Smooth muscle cell (in vitro differentiated cells): ENCODE data around the gene CTDSP1. TPM values are rescaled to one million over a fixed set of nuclear protein-coding genes. Genes with fewer than 3 reads are reported as not detected.

ENCODE experiments used
- DNase-seq: peaks from one replicate; lab custom pipeline; 2025; ENCODE audit not compliant: unreplicated experiment; lab: John Stamatoyannopoulos, UW
- H2AFZ ChIP-seq: fragments of 200-600 bp; sonication (generic); 2 replicates; pipeline ENCODE4 v1.6.0; 2016; ENCODE audit warnings: antibody characterized with exemption, low read depth, mild to moderate bottlenecking
- H3F3A ChIP-seq: fragments of 200-600 bp; sonication (generic); 2 replicates; pipeline ENCODE4 v1.6.0; 2017; ENCODE audit warnings: antibody characterized with exemption, low read depth
- H3K27ac ChIP-seq: fragments of 200-600 bp; sonication (generic); 2 replicates; pipeline ENCODE4 v1.5.1; 2016; ENCODE audit warnings: low read depth, mild to moderate bottlenecking
- H3K27me3 ChIP-seq: fragments of 200-600 bp; sonication (generic); 2 replicates; pipeline ENCODE4 v1.6.1; 2016; ENCODE audit warnings: low read depth, mild to moderate bottlenecking
- H3K36me3 ChIP-seq: fragments of 200-600 bp; sonication (generic); 2 replicates; pipeline ENCODE4 v1.5.1; 2016; ENCODE audit warnings: low read depth
- H3K4me1 ChIP-seq: fragments of 200-600 bp; sonication (generic); 2 replicates; pipeline ENCODE4 v1.5.1; 2016; ENCODE audit warnings: low read depth
- H3K4me2 ChIP-seq: fragments of 200-600 bp; sonication (generic); 2 replicates; pipeline ENCODE4 v1.6.0; 2016; ENCODE audit warnings: mild to moderate bottlenecking
- H3K4me3 ChIP-seq: fragments of 200-600 bp; sonication (generic); 2 replicates; pipeline ENCODE4 v1.5.1; 2016; ENCODE audit warnings: mild to moderate bottlenecking
- H3K79me2 ChIP-seq: fragments of 200-600 bp; sonication (generic); 2 replicates; pipeline ENCODE4 v1.6.0; 2016; ENCODE audit warnings: low read depth, mild to moderate bottlenecking
- H3K9ac ChIP-seq: fragments of 200-600 bp; sonication (generic); 2 replicates; pipeline ENCODE4 v1.6.0; 2016; ENCODE audit warnings: low read depth
- H3K9me3 ChIP-seq: fragments of 200-600 bp; sonication (generic); replicated peaks from 2 replicates; pipeline ENCODE4 v1.5.1; 2016; ENCODE audit warnings: low read depth
- H4K20me1 ChIP-seq: fragments of 200-600 bp; sonication (generic); 2 replicates; pipeline ENCODE4 v1.6.0; 2016; ENCODE audit warnings: low read depth
- CTCF ChIP-seq: fragments of 200-600 bp; sonication (generic); IDR thresholded peaks from 2 replicates; pipeline ENCODE4 v1.5.1; 2017; ENCODE audit warnings: borderline replicate concordance, mild to moderate bottlenecking, antibody characterized with exemption; ENCODE audit not compliant: insufficient read depth, poor library complexity, severe bottlenecking
- WGBS: methylation state at CpG from one replicate; pipeline ENCODE4 v1.1.7; 2016; ENCODE audit warnings: low lambda C conversion rate; 5-methylcytosine and 5-hydroxymethylcytosine counted together
- polyA plus RNA-seq: library from polyadenylated mRNA; unstranded; fragments of >200 nt; fragmentation: Nextera tagmentation; extraction: Ambion mirVana; gene quantifications from 2 replicates; pipeline ENCODE4 v1.2.1, GENCODE V29; 2016
- total RNA-seq: library from RNA; depleted of rRNA; stranded (reverse); fragments of >200 nt; gene quantifications from 2 replicates; pipeline ENCODE4 v1.2.3, GENCODE V29; 2014

CTDSP1 gene
- total and polyA plus RNA-seq, 2 experiments from 2014 or later = 18.7 to 62.5 TPM

- no peak for DNase-seq
- Histone ChIP-seq H3K9ac (no peak overlapping the region), H2AFZ (no peak overlapping the region), H3K36me3 (no peaks in the 10 kb centered on the region), H3K4me2 (no peak overlapping the region), H4K20me1 (no peaks in the 10 kb centered on the region), H3K27ac (no peak overlapping the region), H3K79me2 (no peaks in the 10 kb centered on the region), H3K4me3 (no peak overlapping the region), H3K4me1 (no peaks in the 10 kb centered on the region), H3K27me3 (no peaks in the 10 kb centered on the region), H3F3A (peaks cover 1% of the 10 kb centered on the region), H3K9me3 (no peaks in the 10 kb centered on the region)
- no peak for TF ChIP-seq CTCF
- WGBS = 98% methylated on average over 22 of the region's 23 CpGs
Observed at GRCh38 chr2:218391202-218391601, 8.5 kb upstream of the CTDSP1 start.

DNA sequence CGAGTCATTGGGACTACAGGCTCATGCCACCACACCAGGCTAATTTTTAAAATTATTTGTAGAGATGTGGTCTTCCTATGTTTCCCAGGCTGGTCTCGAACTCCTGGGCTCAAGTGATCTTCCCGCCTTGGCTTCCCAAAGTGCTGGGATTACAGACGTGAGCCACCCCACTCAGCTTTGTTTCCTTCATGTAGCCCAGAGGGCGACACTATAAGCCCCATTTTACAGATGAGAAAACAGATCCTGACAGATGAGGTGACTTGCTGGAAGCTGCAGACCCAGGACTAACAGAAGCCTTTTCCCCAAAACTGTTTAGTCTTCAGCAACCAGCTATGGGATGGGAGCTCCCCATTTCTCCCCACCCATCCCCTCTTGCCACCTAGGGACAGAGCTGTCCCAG is 7.2 kb upstream of the CTDSP1 start:
- Histone ChIP-seq H3K27ac (no peak overlapping the region), H3K9ac (no peak overlapping the region), H4K20me1 (no peaks in the 10 kb centered on the region), H3K9me3 (no peaks in the 10 kb centered on the region), H3K4me2 (no peak overlapping the region), H3F3A (peaks cover 9% of the 10 kb centered on the region), H3K4me1 (no peaks in the 10 kb centered on the region), H3K4me3 (no peak overlapping the region), H3K79me2 (no peaks in the 10 kb centered on the region), H3K27me3 (no peaks in the 10 kb centered on the region), H3K36me3 (no peaks in the 10 kb centered on the region), H2AFZ (no peak overlapping the region)
- WGBS = 92% methylated on average over 5 of the region's 5 CpGs
- no peak for DNase-seq
- no peak for TF ChIP-seq CTCF

GRCh38 chr2:218392891-218393462 is 6.7 kb upstream of the CTDSP1 start:
- no peaks in the 10 kb centered on the region for H3K27me3 ChIP-seq
- no peaks in the 10 kb centered on the region for H3K36me3 ChIP-seq
- H3K4me2 ChIP-seq = no peak overlapping the region
- no peak overlapping the region for H3K27ac ChIP-seq
- H4K20me1 ChIP-seq = no peaks in the 10 kb centered on the region
- H3K9me3 ChIP-seq = no peaks in the 10 kb centered on the region
- no peak overlapping the region for H3K4me3 ChIP-seq
- H2AFZ ChIP-seq = no peak overlapping the region
- TF ChIP-seq CTCF = no peak
- H3K79me2 ChIP-seq = no peaks in the 10 kb centered on the region
- peaks cover 11% of the 10 kb centered on the region for H3F3A ChIP-seq
- WGBS = 88% methylated on average over 16 of the region's 16 CpGs
- no peak for DNase-seq
- no peak overlapping the region for H3K9ac ChIP-seq
- no peaks in the 10 kb centered on the region for H3K4me1 ChIP-seq

DNA sequence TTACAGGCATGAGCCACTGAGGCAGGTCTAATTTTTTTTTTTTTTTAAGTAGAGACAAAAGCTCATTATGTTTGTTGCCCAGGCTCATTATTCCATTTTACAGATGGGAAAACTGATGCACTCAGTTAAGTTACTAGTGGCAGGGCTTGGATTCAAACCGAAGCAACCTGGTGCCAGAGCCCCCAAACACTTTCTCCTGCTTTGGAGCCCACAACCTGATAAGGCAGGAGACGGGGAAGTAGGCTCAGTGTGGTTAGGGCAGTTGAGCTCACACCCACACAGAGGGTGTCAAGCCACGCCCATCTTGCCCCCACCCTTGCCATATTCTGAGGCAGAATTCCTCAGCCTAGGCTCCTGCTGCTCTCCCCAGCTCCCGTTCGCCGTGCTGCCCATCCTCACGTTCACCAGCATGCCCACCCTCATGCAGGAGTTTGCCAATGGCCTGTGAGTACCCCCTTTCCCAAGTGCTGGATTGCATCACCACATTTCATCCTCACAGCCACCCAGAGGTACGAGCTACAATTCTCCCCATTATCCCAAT is 5.8 kb upstream of the CTDSP1 start:
- H3K27ac ChIP-seq = no peak overlapping the region
- H3K9ac ChIP-seq = no peak overlapping the region
- no peaks in the 10 kb centered on the region for H3K79me2 ChIP-seq
- H3K9me3 ChIP-seq = no peaks in the 10 kb centered on the region
- 71% methylated on average over 8 of the region's 8 CpGs for WGBS
- no peak for TF ChIP-seq CTCF
- no peak overlapping the region for H3K4me3 ChIP-seq
- H4K20me1 ChIP-seq = no peaks in the 10 kb centered on the region
- no peak for DNase-seq
- no peaks in the 10 kb centered on the region for H3K4me1 ChIP-seq
- no peak overlapping the region for H3K4me2 ChIP-seq
- no peak overlapping the region for H2AFZ ChIP-seq
- H3F3A ChIP-seq = peaks cover 13% of the 10 kb centered on the region
- no peaks in the 10 kb centered on the region for H3K36me3 ChIP-seq
- no peaks in the 10 kb centered on the region for H3K27me3 ChIP-seq
